ENCODE measurements around the gene SNX6.
"Not testable (repeated sequence)": the region's sequence is repeated elsewhere in the genome, so short reads cannot be mapped to it uniquely, and the experiment has no call there.

Gene SNX6

DNA sequence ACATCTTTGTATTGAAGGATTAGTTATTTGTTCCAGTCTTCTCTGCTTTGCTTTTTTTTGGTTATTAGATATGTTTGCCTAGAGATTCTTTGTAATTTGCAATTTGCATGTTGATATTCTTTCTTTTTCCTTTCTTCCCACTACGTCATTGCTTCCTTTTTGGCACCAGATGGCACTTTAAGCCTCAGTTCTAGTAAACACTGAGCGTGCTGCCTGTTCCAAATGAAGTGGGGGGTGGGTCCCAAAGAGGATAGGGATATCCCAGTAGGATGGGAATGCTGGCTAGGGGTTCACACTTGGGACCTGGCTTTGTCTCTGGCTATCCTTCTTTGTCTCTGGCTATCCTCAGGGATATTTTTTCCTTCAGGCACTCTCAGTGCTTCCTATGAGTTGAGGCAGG, 107.5 kb downstream of the SNX6 start:
- no peaks in the 10 kb centered on the region for H3K9me3 ChIP-seq (ENCODE audit: low read length)
- H3K4me1 ChIP-seq (ENCODE audit: insufficient read depth, low read length, severe bottlenecking), result no peaks in the 10 kb centered on the region
- no peaks in the 10 kb centered on the region for H4K20me1 ChIP-seq (ENCODE audit: insufficient read depth, low read length)
- no peak for TF ChIP-seq EZH2 (IDR thresholded peaks at IDR 0.05; ENCODE audit: borderline replicate concordance, low read length)
- TF ChIP-seq, protein P1, sequence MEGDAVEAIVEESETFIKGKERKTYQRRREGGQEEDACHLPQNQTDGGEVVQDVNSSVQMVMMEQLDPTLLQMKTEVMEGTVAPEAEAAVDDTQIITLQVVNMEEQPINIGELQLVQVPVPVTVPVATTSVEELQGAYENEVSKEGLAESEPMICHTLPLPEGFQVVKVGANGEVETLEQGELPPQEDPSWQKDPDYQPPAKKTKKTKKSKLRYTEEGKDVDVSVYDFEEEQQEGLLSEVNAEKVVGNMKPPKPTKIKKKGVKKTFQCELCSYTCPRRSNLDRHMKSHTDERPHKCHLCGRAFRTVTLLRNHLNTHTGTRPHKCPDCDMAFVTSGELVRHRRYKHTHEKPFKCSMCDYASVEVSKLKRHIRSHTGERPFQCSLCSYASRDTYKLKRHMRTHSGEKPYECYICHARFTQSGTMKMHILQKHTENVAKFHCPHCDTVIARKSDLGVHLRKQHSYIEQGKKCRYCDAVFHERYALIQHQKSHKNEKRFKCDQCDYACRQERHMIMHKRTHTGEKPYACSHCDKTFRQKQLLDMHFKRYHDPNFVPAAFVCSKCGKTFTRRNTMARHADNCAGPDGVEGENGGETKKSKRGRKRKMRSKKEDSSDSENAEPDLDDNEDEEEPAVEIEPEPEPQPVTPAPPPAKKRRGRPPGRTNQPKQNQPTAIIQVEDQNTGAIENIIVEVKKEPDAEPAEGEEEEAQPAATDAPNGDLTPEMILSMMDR (IDR thresholded peaks at IDR 0.05; ENCODE audit: low read length), result no peak
- no peak overlapping the region for H2AFZ ChIP-seq (ENCODE audit: low read length)
- no peak overlapping the region for H3K27ac ChIP-seq (ENCODE audit: low read depth, low read length, poor library complexity, severe bottlenecking)
- no peaks in the 10 kb centered on the region for H3K9me2 ChIP-seq (ENCODE audit: low read depth, low read length)
- H3K27me3 ChIP-seq (ENCODE audit: insufficient read depth, low read length), result no peaks in the 10 kb centered on the region
- H3K79me2 ChIP-seq (ENCODE audit: insufficient read depth, low read length), result no peaks in the 10 kb centered on the region
- no peaks in the 10 kb centered on the region for H3F3A ChIP-seq (ENCODE audit: insufficient read depth, low read length)
- no peak overlapping the region for H3K9ac ChIP-seq (ENCODE audit: low read length)
- no peak overlapping the region for H3K4me3 ChIP-seq (ENCODE audit: low read depth, low read length, poor library complexity, severe bottlenecking)
- no peak overlapping the region for H3K4me2 ChIP-seq (ENCODE audit: low read length)
- peaks cover 60% of the 10 kb centered on the region for H3K36me3 ChIP-seq (ENCODE audit: insufficient read depth, low read length)

DNA sequence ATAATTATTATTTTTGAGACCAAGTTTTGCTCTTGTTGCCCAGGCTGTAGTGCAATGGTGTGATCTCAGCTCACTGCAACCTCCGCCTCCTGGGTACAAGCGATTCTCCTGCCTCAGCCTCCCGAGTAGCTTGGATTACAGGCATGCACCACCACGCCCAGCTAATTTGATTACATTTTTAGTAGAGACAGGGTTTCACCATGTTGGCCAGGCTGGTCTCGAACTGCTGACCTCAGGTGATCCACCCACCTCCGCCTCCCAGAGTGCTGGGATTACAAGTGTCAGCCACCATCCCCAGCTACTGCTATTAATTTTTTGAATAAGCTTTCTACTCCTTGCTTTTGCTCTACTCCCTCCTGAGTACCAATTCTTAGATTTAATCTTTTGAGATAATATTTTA, 108.9 kb downstream of the SNX6 start:
- H3K27ac ChIP-seq (ENCODE audit: low read depth, low read length, poor library complexity, severe bottlenecking); H3K79me2 ChIP-seq (ENCODE audit: insufficient read depth, low read length); H3K9me2 ChIP-seq (ENCODE audit: low read depth, low read length); H2AFZ ChIP-seq (ENCODE audit: low read length); H3K4me2 ChIP-seq (ENCODE audit: low read length); H3K9me3 ChIP-seq (ENCODE audit: low read length); H3K27me3 ChIP-seq (ENCODE audit: insufficient read depth, low read length); H3K9ac ChIP-seq (ENCODE audit: low read length); H3F3A ChIP-seq (ENCODE audit: insufficient read depth, low read length); H3K4me3 ChIP-seq (ENCODE audit: low read depth, low read length, poor library complexity, severe bottlenecking); H4K20me1 ChIP-seq (ENCODE audit: insufficient read depth, low read length); H3K4me1 ChIP-seq (ENCODE audit: insufficient read depth, low read length, severe bottlenecking): not testable (repeated sequence)
- H3K36me3 ChIP-seq (ENCODE audit: insufficient read depth, low read length), result peaks cover 56% of the 10 kb centered on the region

- not testable (repeated sequence) for H3K9me3 ChIP-seq (ENCODE audit: low read length); H2AFZ ChIP-seq (ENCODE audit: low read length); H4K20me1 ChIP-seq (ENCODE audit: insufficient read depth, low read length); H3K9ac ChIP-seq (ENCODE audit: low read length); H3K9me2 ChIP-seq (ENCODE audit: low read depth, low read length); H3K4me3 ChIP-seq (ENCODE audit: low read depth, low read length, poor library complexity, severe bottlenecking); H3F3A ChIP-seq (ENCODE audit: insufficient read depth, low read length); H3K4me2 ChIP-seq (ENCODE audit: low read length); H3K27me3 ChIP-seq (ENCODE audit: insufficient read depth, low read length); H3K4me1 ChIP-seq (ENCODE audit: insufficient read depth, low read length, severe bottlenecking); H3K79me2 ChIP-seq (ENCODE audit: insufficient read depth, low read length); H3K27ac ChIP-seq (ENCODE audit: low read depth, low read length, poor library complexity, severe bottlenecking)
- H3K36me3 ChIP-seq (ENCODE audit: insufficient read depth, low read length), result peaks cover 54% of the 10 kb centered on the region
Observed at GRCh38 chr14:34520304-34520970, 109.5 kb downstream of the SNX6 start.

All from OCI-LY1 (cell line).